GM19463 (cell line): ENCODE data around the gene NCAPH2.
"Not testable (repeated sequence)": the region's sequence is repeated elsewhere in the genome, so short reads cannot be mapped to it uniquely, and the experiment has no call there.

Experiments used
- ATAC-seq: cut with Tn5 transposase; IDR thresholded peaks from one replicate; pipeline ENCODE4 v1.9.1; 2021; ENCODE audit warnings: mild to moderate bottlenecking, moderate library complexity; ENCODE audit not compliant: unreplicated experiment

NCAPH2 gene

DNA sequence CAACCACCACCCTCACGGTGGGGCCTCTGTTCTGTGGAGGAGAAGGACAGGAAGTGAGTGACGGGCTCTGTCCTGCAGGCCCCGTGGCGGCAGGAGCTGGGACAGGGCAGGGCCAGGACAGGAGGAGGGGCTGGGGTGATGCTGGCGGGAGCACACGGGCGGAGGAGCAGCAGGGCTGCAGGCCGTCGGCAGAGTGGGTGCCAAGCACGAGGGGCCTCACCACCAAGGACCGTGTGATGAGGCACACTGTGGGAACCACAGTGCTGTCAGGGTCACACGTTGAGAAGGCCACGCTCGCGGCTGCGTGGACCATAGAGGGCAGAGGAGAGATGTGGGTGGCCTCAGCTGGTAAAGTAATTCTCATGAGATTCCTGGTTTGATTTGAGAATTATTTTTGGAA, 8.9 kb downstream of the NCAPH2 start:
- ATAC-seq, result no peak

DNA sequence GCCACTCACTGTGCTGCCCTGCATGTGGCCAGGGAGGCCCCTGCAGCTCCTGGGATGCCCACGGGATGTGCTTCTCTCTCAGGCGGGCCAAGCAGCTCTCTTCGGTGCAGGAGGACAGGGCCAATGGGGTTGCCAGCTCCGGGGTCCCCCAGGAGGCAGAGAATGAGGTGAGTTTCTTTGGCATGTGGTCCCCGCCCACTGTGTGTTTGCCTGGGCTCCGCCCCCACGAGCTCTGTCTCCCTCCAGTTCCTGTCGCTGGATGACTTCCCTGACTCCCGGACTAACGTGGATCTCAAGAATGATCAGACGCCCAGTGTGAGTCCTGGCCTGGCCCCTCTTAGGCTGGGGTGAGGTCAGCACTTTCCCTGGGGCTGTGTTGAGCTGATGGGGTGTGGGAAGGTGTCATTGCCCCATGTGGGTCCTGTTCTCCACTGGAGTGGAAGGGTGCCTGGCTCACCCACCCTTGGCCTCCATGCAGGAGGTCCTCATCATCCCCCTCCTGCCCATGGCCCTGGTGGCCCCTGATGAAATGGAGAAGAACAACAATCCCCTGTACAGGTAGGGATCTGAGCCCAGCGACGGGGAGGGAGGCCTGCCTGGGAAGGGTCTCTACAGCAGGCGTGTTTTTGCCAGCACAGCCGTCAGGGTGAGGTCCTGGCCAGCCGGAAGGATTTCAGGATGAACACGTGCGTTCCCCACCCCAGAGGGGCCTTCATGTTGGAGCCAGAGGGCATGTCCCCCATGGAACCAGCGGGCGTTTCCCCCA, 9.7 kb downstream of the NCAPH2 start:
- ATAC-seq, result no peak

DNA sequence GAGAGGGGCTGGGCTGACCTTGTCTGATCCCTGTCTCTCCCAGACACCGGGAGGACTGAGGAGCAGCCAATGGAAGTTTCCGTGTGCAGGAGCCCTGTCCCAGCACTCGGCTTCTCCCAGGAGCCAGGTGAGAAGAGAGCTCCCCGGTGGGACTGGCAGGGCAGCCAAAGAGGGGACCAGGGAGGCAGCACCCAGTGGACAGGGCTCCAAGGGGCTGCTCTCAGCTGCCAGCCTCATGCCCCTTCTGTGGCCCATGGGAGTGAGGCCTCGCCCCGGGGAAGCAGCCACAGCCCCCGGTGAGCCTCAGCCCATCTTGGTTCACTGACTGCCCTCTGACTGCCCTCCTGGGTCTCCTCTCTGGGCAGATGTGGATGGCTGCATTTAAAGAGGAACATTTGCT, 10.6 kb downstream of the NCAPH2 start:
- ATAC-seq, result no peak

DNA sequence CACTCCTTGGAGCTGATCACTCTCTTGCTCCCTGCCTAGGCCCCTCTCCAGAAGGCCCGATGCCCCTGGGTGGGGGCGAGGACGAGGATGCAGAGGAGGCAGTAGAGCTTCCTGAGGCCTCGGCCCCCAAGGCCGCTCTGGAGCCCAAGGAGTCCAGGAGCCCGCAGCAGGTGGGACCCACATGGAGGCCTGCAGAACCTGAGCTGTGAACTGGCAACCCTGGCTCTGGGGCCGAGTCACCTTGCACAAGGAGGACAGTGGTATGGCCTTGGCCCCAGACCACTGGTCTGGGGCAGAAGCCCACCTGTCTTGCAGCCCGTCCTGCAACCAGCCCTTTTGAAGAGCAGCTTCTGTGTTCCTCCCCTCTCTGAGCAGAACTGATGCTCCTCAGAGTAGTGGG, 11.1 kb downstream of the NCAPH2 start:
- no peak for ATAC-seq

DNA sequence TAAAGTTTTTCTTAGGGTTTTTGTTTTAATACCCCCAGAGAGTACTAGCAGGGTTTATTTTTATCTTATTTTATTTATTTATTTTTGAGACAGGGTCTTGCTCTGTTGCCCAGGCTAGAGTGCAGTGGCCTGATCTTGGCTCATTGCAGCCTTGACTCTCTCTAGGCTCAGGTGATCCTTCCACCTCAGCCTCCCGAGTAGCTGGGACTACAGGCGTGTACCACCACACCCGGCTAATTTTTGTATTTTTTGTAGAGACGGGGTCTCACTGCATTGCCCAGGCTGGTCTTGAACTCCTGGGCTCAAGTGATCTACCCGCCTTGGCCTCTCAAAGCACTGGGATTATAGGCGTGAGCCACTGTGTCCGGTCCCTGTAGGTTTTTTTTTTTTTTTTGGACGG, 12.2 kb downstream of the NCAPH2 start:
- ATAC-seq, result not testable (repeated sequence)

DNA sequence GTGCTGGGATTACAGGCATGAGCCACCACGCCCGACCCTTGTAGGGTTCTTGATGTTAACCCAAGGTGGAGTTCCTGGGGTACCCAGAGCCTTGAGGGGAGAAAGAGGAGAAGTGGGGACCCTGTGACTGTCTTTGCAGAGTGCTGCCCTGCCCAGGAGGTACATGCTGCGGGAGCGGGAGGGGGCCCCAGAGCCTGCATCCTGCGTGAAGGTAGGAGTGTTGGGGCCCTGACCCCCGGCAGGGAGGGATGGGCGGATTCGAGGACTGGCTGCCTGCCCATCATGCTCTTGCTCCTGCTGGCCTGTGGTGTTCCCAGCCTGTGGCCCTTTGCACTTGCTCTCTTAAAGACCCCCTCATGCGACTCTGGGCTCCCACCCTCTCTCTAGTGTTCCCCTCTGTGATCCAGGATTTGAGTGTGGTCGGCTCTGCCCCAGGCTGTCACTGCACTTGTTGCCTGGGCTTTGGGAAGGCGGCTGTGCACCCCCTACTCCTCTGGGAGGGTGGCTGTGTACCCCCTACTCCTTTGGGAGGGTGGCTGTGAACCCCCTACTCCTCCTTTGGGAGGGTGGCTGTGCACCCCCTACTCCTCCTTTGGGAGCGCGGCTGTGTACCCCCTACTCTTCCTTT, 12.9 kb downstream of the NCAPH2 start:
- no peak for ATAC-seq

DNA sequence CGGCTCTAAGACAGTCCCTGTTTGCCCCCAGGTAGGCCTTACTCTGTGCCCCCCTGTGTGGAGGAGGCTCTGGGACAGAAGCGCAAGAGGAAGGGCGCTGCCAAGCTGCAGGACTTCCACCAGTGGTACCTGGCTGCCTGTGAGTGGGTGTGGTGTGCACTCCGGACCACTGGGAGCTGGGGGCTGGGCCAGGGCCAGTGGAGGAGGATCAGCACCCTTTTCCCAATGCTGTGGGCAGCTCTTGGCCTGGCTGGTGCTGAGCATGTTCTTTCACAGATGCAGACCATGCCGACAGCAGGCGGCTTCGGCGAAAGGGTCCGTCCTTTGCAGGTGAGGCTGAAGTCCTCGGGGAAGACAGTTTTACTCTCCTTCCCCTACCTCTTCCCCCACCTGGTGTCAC, 13.7 kb downstream of the NCAPH2 start:
- no peak for ATAC-seq

DNA sequence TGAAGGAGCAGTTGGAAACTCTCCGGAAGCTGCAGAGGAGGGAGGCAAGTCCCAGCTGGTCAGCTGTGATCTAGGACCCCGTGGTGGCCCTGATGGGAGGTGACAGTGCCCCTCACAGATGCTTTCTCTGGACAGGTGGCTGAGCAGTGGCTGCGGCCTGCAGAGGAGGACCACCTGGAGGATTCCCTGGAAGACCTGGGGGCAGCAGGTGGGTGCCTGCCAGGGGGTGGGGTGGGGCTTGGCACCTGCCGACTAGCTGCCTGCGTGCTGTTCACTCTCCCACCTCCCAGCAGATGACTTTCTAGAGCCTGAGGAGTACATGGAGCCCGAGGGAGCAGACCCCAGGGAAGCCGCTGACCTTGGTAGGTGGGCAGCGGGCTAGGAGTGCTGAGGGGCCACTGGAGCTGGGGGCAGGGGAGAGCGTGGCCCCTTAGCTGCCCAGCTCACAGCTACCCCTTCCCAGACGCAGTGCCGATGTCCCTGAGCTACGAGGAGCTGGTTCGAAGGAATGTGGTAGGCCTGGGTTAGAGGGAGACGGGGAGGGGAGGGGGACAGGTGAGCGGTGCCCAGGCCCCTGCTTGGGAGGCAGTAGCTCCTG, 14.3 kb downstream of the NCAPH2 start:
- ATAC-seq, result no peak

DNA sequence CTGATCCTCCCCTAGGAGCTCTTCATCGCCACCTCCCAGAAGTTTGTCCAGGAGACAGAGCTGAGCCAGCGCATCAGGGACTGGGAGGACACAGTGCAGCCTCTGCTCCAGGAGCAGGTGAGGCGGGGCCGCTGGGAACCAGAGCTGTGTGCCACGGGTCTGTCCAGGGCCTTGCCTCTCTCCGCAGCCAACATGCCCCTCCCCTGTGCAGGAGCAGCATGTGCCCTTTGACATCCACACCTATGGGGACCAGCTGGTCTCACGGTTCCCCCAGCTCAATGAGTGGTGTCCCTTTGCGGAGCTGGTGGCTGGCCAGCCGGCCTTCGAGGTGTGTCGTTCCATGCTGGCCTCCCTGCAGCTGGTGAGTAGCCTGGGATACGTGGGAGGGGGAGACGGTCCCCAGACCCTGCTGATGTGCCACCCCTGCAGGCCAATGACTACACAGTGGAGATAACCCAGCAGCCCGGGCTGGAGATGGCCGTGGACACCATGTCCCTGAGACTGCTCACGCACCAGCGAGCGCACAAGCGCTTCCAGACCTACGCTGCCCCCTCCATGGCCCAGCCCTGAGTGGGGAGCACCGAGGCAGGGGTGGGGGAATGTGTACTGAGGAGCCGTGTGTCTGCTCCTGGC, 14.9 kb downstream of the NCAPH2 start:
- no peak for ATAC-seq

DNA sequence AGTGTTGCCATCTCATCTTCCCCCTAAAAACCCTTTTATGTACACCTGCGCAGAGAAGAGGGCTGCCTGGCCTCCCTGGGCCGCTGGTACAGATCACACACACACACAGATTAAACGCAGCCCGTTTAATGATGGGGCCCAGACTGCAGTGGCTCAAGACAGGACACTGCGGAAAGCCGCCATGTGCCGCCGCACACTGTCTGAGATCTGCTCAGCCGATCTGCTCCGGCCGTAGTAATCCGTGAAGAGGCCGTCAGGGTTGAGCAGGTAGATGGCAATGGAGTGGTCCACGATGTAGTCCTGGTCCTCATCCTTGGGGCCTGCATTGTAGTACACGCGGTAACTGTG, 15.4 kb downstream of the NCAPH2 start:
- ATAC-seq, result no peak

DNA sequence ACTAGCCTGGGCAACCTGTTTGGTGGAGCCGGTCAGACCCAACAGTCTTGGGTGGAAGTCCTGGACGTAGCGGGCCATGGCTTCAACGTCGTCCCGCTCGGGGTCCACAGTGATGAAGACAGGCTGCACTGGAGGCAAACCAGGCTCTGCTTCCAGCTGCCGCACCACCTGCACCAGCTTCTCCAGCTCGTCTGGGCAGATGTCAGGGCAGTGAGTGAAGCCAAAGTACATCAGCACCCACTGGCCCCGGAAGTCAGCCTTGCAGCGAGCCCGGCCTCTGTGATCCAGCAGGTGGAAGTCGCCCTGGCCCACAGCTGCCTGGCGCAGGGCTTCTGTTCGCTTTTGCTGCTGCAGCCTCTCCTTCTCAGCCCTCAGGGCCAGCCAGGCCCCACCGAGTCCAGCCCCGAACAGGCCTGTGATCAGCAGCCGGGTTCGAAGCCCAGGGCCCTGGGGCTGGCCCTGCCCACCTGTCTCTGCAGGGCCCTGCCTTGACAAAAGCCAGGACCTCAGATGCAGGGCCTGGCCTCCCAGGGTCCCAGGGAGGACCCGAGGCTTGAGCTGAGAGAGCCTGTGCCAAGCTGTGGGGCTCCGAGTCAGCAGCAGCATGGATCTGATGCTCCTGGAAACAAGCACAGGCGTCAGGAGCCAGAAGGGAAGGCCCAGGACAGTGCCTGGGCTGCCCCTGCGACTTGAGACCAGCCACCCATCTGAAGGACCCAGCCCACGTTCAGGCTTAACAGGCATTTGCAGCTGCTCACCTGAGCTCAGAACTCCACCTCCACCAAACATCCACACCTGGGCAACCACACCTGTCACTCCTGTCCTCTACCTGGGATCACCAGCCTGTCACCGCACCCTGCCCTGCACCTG, 16.0 kb downstream of the NCAPH2 start:
- no peak for ATAC-seq

DNA sequence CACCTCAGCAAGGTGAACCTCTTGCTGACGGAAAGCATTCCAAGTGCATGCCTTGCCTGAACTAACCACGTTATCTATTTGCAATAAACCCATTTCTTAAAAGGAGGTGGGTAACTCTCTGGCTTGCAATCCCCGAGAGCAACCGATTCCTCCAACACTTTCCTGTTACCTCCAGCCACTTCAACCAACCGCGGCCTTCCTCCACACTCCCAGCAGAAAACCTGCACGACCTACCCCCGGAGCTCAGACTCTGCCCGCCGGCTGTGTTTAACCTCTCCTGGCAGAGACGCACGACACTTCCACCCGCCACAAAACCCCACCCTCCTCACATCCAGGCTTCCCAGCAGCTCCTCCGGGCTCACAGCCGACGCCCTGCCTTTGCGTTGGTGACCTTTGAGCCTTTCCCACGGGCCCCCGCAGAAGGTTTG, 16.7 kb downstream of the NCAPH2 start:
- ATAC-seq, result no peak

DNA sequence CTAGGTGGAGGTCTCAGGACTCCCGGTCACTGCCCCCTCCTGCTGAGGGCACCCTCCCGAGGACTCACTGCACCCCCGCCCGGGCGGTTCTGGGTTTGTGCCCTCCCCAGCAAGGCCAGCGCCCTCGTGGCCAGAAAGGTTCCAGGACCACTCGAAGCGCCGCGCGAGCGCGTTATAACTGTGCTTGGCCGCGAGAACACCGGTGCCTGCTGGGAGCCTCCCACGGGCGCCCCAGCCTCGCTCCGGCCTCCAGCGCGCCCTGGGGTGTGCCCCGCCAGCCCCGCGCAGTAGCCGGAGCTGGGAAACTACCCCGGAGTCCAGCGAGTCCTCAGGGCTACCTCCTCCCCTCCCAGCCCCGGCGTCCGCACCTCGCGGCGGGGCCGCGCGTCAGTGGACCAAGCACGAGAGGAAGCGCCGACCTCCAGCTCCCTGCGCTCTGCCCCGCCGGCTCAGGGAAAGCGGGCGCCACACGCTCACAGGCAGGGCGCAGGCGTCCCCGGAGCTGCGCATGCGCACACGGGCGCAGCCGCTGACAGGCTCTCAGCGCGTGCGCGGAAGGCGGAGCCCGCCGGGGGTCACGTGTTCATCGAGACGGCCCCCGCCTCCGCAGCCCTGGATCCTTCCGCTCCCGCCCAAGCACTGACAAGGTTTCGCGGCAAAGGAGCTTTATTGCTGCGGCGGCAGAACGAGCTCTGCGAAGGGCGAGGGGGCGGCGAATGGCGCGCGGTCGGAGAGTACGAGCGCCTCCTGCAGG, 17.3 kb downstream of the NCAPH2 start, which contains the start of gene SCO2:
SCO2 (minus strand) TSS at position 495 of the 754 bp plus-strand sequence. CDS start 1,187 bp downstream, outside the sequence.
- peak; percentile 42 for ATAC-seq

DNA sequence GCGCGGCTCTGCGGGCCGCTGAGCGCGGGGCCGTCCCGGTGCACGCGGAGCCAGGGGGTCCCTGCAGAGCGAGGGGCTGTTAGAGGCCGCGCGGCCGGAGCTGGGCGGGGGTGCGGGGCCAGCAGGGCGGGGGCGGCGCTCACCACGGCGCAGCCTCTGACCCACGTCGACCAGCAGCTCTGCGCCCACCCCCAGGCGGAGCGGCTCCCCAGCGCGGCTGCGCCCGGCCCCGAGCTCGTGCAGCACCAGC, 17.8 kb downstream of the NCAPH2 start:
- ATAC-seq, result peak; percentile 8

DNA sequence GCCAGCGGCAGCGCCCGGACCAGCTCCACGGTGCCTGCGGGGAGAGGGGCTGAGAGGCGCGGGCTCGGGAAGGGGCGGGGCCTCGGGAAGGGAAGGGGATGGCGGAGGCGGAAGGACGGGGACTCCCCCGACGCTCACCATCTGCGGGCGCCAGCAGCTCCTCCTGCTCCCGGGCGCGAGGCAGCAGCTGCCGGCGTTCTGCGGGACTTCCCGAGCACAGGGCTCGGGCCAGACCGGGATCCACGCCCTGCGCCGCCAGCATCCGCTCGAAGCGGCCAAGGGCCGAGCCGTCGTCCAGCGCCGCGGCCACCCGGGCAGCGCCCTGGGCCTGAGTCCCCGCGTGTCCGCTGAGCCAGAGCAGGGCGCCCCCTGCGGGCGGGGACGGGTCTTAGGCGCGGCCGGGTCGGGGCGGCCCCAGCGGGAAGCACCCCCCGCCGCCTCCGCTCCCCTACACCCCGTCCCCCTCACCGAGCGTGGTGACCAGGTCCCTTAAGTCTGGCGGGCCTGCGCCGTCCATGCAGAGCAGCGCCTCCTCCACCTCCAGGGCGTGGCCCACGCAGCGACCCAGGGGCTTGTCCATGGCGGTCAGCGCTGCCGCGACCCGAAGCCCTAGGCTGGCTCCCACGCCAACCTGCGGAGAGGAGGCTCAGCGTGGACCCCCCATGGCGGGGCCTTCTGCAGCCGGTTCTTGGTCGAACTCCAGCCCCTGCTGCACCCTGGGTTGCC, 18.2 kb downstream of the NCAPH2 start:
- peak; percentile 33 for ATAC-seq

DNA sequence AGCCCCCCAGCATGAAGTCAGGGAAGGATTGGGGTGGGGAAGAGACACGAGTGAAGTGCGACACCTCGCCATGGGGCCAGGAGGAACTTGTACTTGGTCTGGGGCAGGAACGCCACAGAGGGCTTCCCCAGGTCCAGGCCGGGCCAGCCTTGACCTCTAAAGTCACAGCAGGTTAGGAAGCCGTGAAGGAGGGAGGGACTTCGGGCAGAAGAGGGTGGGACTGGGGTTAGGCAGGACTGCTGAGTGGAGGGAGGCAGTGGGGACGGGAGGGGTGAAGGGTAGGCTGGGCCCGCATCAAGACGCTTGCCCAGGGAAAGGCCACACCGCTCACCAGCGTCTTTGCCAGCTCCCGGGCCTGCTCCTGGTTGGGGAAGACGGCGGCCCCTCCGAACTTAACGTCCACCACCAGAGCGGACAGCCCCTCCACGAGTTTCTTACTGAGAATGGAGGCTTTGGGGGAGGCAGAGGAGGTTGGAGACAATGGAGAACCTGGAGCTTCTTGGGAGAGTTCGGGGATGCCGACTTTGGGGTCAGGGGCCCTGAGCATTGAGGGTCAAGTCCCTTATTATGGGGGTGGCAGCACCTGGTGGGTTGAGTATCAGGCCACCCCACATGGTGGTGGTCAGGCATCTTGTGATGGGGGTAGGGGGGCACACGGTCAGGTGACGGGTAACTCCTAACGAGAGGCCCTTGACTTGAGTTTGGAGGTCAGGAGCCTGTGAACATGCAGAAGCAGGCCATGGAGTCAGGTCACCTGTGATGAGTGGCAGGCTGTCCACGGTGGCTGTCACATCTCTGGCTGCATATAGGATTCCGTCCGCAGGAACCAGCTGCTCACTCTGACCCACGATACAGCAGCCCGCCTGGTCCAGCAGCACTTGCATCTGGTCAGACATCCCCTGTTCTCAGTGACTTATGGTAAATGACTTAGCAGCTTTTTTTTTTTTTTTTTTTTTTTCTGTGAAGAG, 19.1 kb downstream of the NCAPH2 start:
- no peak for ATAC-seq

DNA sequence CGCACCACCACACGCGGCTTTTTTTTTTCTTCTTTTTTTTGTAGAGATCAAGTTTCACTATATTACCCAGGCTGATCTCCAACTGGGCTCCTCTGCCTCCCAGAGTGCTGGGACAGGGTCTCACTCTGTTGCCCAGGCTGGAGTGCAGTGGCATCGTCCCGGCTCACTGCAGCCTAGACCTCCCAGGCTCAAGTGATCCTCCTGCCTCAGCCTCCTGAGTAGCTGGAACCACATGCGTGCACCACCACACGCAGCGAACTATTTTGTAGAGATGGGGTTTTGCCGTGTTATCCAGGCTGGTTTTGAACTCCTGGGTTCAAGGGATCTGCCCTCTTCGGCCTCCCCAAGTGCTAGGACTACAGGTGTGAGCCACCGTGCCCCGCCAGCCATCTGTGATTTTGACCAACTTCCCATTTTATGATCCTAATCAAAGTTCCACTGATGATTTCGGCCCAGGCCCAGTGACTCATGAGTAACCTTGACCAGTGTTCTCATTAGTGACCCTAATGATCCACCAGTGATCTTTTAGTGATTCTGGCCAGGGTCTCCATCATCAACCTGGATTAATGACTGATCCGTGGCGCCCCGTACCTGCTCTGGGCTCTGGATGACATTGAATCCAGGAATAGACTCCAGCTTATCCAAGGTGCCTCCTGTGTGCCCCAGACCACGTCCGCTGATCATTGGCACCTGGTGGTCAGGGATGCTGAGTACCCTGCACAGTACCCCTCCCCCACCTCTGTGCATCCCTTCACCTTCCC, 20.1 kb downstream of the NCAPH2 start:
- no peak for ATAC-seq
